ENCODE results near the gene SLC29A3. TPM values are rescaled to one million over a fixed set of nuclear protein-coding genes. Genes with fewer than 3 reads are reported as not detected.
"Not testable (repeated sequence)": the region's sequence is repeated elsewhere in the genome, so short reads cannot be mapped to it uniquely, and the experiment has no call there.

Gene SLC29A3
- total RNA-seq, 1 donor from 2014 or later = 0.58 TPM

DNA sequence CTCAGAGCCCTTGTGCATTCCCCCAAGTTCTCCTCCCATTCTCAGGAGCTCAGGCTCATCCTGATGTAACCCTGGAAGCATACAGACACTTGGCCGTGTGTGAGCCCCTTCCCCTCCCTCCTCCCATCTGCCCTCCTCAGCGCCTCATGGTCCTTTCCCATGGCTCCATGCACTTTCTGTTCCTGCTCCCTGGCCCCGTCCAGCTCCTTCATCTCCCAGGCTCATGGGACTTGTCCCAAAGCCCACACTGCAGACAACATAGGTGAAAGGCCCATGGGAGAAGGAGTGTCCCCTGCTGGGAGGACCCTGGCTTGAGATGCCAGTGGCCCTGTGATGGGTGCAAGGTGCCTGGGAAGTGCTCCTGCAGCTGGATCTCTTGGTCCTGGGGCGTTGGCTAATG is 24.2 kb upstream of the SLC29A3 start:
- no peak for DNase-seq (ENCODE audit: low read depth)
- no peak overlapping the region for H3K4me3 ChIP-seq (ENCODE audit: low read depth, low read length)
- TF ChIP-seq, protein P1, sequence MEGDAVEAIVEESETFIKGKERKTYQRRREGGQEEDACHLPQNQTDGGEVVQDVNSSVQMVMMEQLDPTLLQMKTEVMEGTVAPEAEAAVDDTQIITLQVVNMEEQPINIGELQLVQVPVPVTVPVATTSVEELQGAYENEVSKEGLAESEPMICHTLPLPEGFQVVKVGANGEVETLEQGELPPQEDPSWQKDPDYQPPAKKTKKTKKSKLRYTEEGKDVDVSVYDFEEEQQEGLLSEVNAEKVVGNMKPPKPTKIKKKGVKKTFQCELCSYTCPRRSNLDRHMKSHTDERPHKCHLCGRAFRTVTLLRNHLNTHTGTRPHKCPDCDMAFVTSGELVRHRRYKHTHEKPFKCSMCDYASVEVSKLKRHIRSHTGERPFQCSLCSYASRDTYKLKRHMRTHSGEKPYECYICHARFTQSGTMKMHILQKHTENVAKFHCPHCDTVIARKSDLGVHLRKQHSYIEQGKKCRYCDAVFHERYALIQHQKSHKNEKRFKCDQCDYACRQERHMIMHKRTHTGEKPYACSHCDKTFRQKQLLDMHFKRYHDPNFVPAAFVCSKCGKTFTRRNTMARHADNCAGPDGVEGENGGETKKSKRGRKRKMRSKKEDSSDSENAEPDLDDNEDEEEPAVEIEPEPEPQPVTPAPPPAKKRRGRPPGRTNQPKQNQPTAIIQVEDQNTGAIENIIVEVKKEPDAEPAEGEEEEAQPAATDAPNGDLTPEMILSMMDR (conservative IDR thresholded peaks at IDR 0.05; ENCODE audit: low read depth, low read length) = no peak

DNA sequence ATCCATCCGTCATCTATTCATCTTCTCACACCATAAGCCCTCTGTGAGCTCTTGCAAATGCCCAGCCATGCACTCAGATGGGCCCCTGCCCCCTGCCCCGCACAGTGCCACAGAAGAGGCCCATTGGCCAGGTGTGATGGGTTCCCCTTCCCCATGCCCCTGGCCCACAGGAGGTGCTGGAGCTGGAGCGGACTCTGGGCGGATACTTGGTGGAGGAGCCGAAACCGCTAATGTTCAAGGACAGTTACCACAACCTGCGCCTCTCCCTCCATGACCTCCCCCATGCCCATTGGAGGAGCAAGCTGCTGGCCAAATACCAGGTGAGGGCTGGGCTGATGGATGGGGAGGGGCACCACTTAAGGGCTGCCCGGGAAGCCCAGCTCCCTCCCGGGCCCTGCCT is 23.4 kb upstream of the SLC29A3 start:
- no peak overlapping the region for H3K4me3 ChIP-seq (ENCODE audit: low read depth, low read length)
- no peak for DNase-seq (ENCODE audit: low read depth)
- TF ChIP-seq, protein P1 (conservative IDR thresholded peaks at IDR 0.05; ENCODE audit: low read depth, low read length) = no peak

DNA sequence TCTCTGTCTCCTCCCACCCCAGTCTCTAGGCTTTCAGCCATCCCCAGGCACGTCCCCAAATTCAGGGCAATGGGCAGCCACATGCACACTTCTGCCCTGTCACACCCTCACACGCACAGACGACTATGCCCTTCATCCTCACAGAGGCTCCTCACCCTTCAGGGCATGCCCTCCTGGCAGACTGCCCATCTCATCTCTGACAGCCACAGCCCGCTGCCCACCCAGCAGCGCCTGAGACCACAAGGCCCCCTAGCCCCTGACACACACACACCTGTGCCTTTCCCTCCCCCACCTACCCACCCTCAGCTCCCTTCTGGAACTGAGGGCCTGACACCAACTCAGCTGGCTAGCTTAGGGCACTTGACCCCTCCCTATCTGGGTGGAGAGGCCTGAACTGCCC is 23.0 kb upstream of the SLC29A3 start:
- TF ChIP-seq, protein P1 (conservative IDR thresholded peaks at IDR 0.05; ENCODE audit: low read depth, low read length) = no peak
- no peak overlapping the region for H3K4me3 ChIP-seq (ENCODE audit: low read depth, low read length)
- DNase-seq (ENCODE audit: low read depth) = no peak

DNA sequence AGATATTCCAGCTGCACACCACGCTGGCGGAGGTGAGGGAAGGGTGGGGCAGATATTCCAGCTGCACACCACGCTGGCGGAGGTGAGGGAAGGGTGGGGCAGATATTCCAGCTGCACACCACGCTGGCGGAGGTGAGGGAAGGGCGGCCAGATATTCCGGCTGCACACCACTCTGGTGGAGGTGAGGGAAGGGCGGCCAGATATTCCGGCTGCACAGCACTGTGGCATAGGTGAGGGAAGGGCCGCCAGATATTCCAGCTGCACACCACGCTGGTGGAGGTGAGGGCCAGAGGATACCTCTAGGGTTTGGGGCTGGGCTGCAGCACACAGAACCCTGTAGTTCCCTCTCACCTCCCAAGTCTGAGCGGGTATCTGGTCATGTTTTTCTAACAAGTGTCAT is 22.2 kb upstream of the SLC29A3 start:
- H3K4me3 ChIP-seq (ENCODE audit: low read depth, low read length); DNase-seq (ENCODE audit: low read depth): not testable (repeated sequence)

DNA sequence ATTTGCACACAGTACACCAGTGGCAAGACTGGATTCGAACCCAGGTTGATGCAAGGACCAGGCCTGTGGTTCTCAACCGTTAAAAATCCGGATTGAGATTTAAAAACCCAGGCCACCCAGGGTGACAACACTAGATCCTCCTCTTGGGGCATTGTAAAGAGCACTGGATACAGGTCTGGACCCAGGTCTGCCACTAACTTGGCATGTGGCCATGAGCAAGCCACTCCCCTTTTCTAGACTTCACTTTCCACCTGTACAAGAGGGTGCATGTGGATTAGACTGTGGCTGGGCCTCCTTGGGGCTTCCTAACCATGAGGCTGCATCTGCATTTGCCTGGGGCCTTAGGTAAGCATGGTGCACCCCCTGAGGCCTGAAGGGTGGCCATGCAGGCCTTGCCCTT is 21.7 kb upstream of the SLC29A3 start:
- no peak for DNase-seq (ENCODE audit: low read depth)
- TF ChIP-seq, protein P1 (conservative IDR thresholded peaks at IDR 0.05; ENCODE audit: low read depth, low read length) = no peak
- H3K4me3 ChIP-seq (ENCODE audit: low read depth, low read length) = no peak overlapping the region

DNA sequence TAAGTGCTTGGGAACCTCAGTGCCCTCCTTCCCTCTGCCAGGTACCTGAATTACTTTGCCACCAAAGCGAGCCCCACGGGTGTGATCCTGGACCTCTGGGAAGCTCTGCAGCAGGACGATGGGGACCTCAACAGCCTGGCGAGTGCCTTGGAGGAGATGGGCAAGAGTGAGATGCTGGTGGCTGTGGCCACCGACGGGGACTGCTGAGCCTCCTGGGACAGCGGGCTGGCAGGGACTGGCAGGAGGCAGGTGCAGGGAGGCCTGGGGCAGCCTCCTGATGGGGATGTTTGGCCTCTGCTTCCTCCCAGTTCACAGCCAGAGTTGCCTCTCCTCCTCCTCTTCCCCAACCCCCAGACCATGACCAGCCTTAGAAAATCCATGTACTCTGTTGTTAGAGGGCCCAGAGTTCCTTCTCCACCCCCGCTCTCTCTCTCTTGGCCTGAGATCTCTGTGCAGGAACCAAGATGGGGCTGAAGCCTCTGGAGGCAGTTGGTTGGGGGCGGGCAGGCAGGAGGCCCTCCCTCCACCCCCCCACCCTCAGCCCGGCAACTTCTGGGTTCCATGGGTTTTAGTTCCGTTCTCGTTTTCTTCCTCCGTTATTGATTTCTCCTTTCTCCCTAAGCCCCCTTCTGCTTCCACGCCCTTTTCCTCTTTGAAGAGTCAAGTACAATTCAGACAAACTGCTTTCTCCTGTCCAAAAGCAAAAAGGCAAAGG is 19.8 kb upstream of the SLC29A3 start:
- DNase-seq (ENCODE audit: low read depth) = no peak
- TF ChIP-seq, protein P1 (conservative IDR thresholded peaks at IDR 0.05; ENCODE audit: low read depth, low read length) = no peak

DNA sequence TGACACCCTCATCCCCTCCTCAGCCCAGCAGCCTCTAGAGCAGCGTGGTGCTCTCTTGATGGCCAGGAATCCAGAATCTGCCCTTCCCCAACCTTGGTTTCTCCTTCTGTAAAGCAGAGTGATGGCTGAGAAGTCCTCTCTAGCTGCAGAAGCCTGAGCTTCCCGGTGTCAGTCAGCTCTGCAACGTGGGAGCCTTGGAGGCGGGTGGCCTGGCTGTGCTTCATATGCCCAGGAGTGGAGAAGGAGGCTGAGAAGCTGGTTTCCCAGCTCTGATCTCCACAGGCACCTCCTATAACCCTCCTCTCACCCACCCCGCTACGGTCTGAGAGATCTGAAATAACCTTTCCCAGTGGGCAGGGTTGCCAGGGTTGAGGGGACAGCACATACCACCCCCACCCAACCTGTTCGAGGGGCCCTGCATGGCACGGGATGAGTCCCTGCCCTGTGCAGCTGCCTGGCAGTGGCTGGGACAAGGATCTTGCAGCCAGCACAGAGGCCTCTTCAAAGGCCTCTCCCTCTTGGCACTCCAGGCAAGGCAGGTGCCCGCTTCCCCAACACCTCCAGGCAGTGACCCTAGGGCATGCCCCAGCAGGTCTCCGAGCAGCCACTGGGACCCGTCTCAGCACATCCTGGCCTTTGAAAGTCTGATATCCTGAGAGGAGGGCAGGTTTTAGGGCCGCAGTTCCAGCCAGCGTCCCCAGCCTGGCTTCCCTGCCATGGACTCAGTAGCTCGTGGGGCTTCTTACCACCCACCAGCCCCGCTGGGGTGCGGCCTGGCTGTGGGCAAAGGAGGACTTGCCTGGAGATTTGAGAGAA is 18.3 kb upstream of the SLC29A3 start:
- DNase-seq (ENCODE audit: low read depth) = no peak

More for the DNA sequence above, 19.8 kb upstream of the SLC29A3 start:
- H3K4me3 ChIP-seq (ENCODE audit: low read depth, low read length) = no peak overlapping the region

More for the DNA sequence above, 18.3 kb upstream of the SLC29A3 start:
- TF ChIP-seq, protein P1 (conservative IDR thresholded peaks at IDR 0.05; ENCODE audit: low read depth, low read length) = no peak
- no peak overlapping the region for H3K4me3 ChIP-seq (ENCODE audit: low read depth, low read length)

Measured in epithelial cell of proximal tubule (primary cell).